Muscle of leg (tissue), 16 donors: ENCODE results near the gene ARHGAP35. TPM values are rescaled to one million over a fixed set of nuclear protein-coding genes. Genes with fewer than 3 reads are reported as not detected.
"Not testable (repeated sequence)": the region's sequence is repeated elsewhere in the genome, so short reads cannot be mapped to it uniquely, and the experiment has no call there.

Experiments
- DNase-seq: peaks from one replicate; pipeline ENCODE4 v3.0.0; 2013
- H3K27ac ChIP-seq: one replicate; pipeline ENCODE4 v1.5.1; 2013; ENCODE audit warnings: mild to moderate bottlenecking, low read length, control low read depth
- H3K27me3 ChIP-seq: one replicate; pipeline ENCODE4 v1.6.1; 2013; ENCODE audit warnings: low read length; ENCODE audit not compliant: control insufficient read depth, insufficient read depth
- H3K36me3 ChIP-seq: one replicate; pipeline ENCODE4 v1.6.1; 2013; ENCODE audit warnings: low read length; ENCODE audit not compliant: control insufficient read depth, insufficient read depth
- H3K4me1 ChIP-seq: one replicate; pipeline ENCODE4 v1.6.1; 2013; ENCODE audit warnings: low read length; ENCODE audit not compliant: control insufficient read depth, insufficient read depth
- H3K4me3 ChIP-seq: one replicate; pipeline ENCODE4 v1.5.1; 2013; ENCODE audit warnings: low read length, control low read depth
- H3K9me3 ChIP-seq: replicated peaks from 2 replicates; pipeline ENCODE4 v1.6.1; 2013; ENCODE audit warnings: low read depth, low read length; ENCODE audit not compliant: control insufficient read depth
- WGBS: methylation state at CpG from one replicate; pipeline ENCODE4 v1.1.5; 2013; ENCODE audit warnings: missing lambda C conversion rate; ENCODE audit not compliant: insufficient coverage; 5-methylcytosine and 5-hydroxymethylcytosine counted together
- long read RNA-seq, 11 donors: transcript quantifications; one replicate each; lab custom pipeline, GENCODE V29; 2026
- polyA plus RNA-seq, 8 donors: library from polyadenylated mRNA; unstranded; fragments of 120-200 nt; gene quantifications; one replicate each; pipeline versions ENCODE4 v1.2.1 to v1.2.3, GENCODE V29; 2013; ENCODE audit warnings: inconsistent platforms in 1 of 8, low replicate concordance in 1 of 8; ENCODE audit not compliant: insufficient read length in 8 of 8, insufficient read depth in 1 of 8
- total RNA-seq: library from RNA; stranded (reverse); fragments of 120-200 nt; gene quantifications from one replicate; pipeline ENCODE4 v1.2.4, GENCODE V29; 2013

The ARHGAP35 gene
- total RNA-seq (23.0 TPM), polyA plus RNA-seq (10 to 100 TPM; 29.9 to 47.0 (median 39.0) TPM)
- long read RNA-seq, donor 1, full-length matches to known transcripts, result 10 of 10 reads
- long read RNA-seq, donor 1, partial matches to known transcripts, result 0 of 10 reads
- long read RNA-seq, donor 1, other reads (novel, unspliced or antisense), result 0 of 10 reads
- long read RNA-seq, donor 2, partial matches to known transcripts, result 5 of 6 reads
- long read RNA-seq, donor 2, other reads (novel, unspliced or antisense), result 0 of 6 reads
- long read RNA-seq, donor 3, full-length matches to known transcripts, result 24 of 24 reads
- long read RNA-seq, donor 3, partial matches to known transcripts, result 0 of 24 reads
- long read RNA-seq, donor 3, other reads (novel, unspliced or antisense), result 0 of 24 reads
- long read RNA-seq, donor 4, full-length matches to known transcripts, result 10 of 10 reads
- long read RNA-seq, donor 4, partial matches to known transcripts, result 0 of 10 reads
- long read RNA-seq, donor 4, other reads (novel, unspliced or antisense), result 0 of 10 reads
- long read RNA-seq, donor 5, full-length matches to known transcripts, result 28 of 119 reads
- long read RNA-seq, donor 5, partial matches to known transcripts, result 91 of 119 reads
- long read RNA-seq, donor 5, other reads (novel, unspliced or antisense), result 0 of 119 reads
- long read RNA-seq, donor 6, full-length matches to known transcripts, result 15 of 15 reads
- long read RNA-seq, donor 6, partial matches to known transcripts, result 0 of 15 reads
- long read RNA-seq, donor 6, other reads (novel, unspliced or antisense), result 0 of 15 reads
- long read RNA-seq, donor 7, full-length matches to known transcripts, result 12 of 25 reads
- long read RNA-seq, donor 7, partial matches to known transcripts, result 13 of 25 reads
- long read RNA-seq, donor 7, other reads (novel, unspliced or antisense), result 0 of 25 reads
- long read RNA-seq, donor 8, full-length matches to known transcripts, result 7 of 17 reads
- long read RNA-seq, donor 8, partial matches to known transcripts, result 10 of 17 reads
- long read RNA-seq, donor 8, other reads (novel, unspliced or antisense), result 0 of 17 reads
- long read RNA-seq, donor 9, full-length matches to known transcripts, result 11 of 11 reads
- long read RNA-seq, donor 9, partial matches to known transcripts, result 0 of 11 reads
- long read RNA-seq, donor 9, other reads (novel, unspliced or antisense), result 0 of 11 reads
- long read RNA-seq, donor 10, full-length matches to known transcripts, result 12 of 64 reads
- long read RNA-seq, donor 10, partial matches to known transcripts, result 52 of 64 reads
- long read RNA-seq, donor 10, other reads (novel, unspliced or antisense), result 0 of 64 reads
- long read RNA-seq, donor 11, full-length matches to known transcripts, result 14 of 27 reads
- long read RNA-seq, donor 11, partial matches to known transcripts, result 13 of 27 reads
- long read RNA-seq, donor 11, other reads (novel, unspliced or antisense), result 0 of 27 reads

- H3K4me1 ChIP-seq, result peaks cover 38% of the 10 kb centered on the region
- peak within 1 kb of the TSS; percentile 75 for H3K4me3 ChIP-seq
- H3K27me3 ChIP-seq, result no peaks in the 10 kb centered on the region
- no peaks in the 10 kb centered on the region for H3K9me3 ChIP-seq
- H3K36me3 ChIP-seq, result peaks cover 3% of the 10 kb centered on the region
- under 1% methylated on average over 57 of the region's 91 CpGs for WGBS
- H3K27ac ChIP-seq, result peak within 1 kb of the TSS; percentile 98
- DNase-seq, result peak; percentile 97
Observed at GRCh38 chr19:46860846-46861690, at the start of gene ARHGAP35. TSS of gene ARHGAP35 (plus strand) at chr19:46860997. CDS start at chr19:46918676, 57,679 bp downstream.

DNA sequence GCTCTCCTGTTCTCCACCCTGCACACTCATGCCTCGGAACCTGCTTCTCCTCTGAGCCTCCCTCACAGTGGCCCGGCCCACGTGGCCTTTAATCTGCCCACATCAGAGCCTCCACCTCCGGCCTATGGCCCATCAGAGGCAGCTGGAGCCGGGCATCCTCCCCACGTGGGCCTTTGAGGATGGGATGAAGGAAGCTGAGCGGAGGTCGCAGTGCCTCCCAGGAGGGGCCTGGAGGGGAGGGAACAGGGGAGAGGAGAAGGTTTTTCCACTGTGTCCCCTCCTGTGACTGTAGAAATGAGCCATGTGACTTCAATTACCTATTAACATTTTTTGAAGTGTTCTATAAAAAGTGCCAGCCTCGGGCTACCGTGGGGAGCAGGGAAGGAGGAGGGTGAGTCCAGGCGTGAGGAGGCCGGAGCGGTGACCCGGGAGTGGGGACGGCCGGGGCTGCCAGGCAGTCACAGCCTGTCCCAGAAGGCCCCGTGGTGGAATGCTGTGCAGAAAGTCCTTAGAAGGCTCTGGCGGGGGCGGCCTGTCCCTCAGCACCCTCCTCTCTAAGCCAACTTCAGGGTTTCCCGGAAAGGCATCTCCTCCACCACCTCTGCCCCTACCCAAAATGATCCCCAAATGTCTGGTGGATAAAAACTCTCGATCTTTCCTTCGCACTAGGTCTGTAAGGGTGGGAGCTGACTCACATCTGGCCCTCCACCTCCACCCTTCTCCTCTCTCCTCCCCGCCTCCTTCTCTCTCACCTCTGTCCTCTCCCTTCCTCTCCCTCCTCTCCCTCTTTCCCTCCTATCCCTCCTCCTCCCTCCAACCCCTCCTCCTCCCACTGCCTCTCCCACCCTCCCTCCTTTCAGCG, 47.6 kb upstream of the ARHGAP35 start:
- WGBS, result 31% methylated on average over 11 of the region's 24 CpGs
- H3K27ac ChIP-seq, result no peak overlapping the region

GRCh38 chr19:46813839-46814358, 46.9 kb upstream of the ARHGAP35 start:
- no peak overlapping the region for H3K27ac ChIP-seq

More for the DNA sequence above, 47.6 kb upstream of the ARHGAP35 start:
- Histone ChIP-seq H3K36me3 (no peaks in the 10 kb centered on the region), H3K4me3 (no peak overlapping the region), H3K27me3 (no peaks in the 10 kb centered on the region), H3K9me3 (no peaks in the 10 kb centered on the region), H3K4me1 (peaks cover 6% of the 10 kb centered on the region)
- no peak for DNase-seq

DNA sequence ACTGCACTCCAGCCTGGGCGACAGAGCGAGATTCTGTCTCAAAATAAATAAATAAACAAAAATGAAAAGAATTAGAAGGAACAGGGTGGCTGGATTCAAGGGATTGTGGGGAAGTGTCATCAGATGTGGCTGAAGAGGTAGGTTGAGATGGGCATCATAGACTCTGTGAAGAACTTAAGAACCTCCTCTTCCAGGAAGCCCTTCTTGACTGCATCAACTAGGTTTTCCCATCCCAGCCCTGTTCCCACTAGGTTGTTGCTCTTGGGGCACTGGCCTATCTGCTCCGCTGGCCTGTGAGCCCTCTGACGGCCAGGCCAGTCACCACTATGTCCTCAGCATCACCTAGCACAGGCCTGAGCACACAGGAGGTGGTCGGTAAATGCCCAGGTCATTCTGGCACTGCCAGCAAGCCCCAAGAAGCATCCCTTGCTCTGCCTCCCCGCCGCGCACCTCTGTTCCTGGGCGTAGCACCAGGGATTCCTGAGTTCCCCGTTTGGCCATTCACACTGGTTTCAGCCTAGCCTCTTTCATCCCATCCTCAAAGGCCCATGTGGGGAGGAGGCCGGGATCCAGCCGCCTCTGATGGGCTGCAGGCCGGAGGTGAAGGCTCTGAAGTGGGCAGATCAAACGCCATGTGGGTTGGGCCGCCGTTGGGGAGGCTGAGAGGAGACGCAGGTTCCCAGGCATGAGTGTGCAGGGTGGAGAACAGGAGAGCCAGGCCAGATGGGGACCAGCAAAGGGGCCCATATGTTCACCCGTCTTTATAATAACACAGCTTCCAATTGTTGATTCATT, 44.8 kb upstream of the ARHGAP35 start:
- Histone ChIP-seq H3K4me3 (no peak overlapping the region), H3K27me3 (no peaks in the 10 kb centered on the region), H3K9me3 (no peaks in the 10 kb centered on the region), H3K27ac (no peak overlapping the region), H3K4me1 (peaks cover 13% of the 10 kb centered on the region), H3K36me3 (no peaks in the 10 kb centered on the region)
- no peak for DNase-seq
- WGBS, result 66% methylated on average over 11 of the region's 18 CpGs

More at GRCh38 chr19:46813839-46814358, 46.9 kb upstream of the ARHGAP35 start:
- Histone ChIP-seq H3K27me3 (no peaks in the 10 kb centered on the region), H3K4me1 (peaks cover 6% of the 10 kb centered on the region), H3K9me3 (no peaks in the 10 kb centered on the region), H3K4me3 (no peak overlapping the region), H3K36me3 (no peaks in the 10 kb centered on the region)
- WGBS, result 67% methylated on average over 2 of the region's 7 CpGs
- DNase-seq, result peak; percentile 58

- Histone ChIP-seq H3K27ac (no peak overlapping the region), H3K27me3 (no peaks in the 10 kb centered on the region), H3K9me3 (no peaks in the 10 kb centered on the region), H3K4me3 (no peak overlapping the region), H3K36me3 (no peaks in the 10 kb centered on the region), H3K4me1 (peaks cover 18% of the 10 kb centered on the region)
- DNase-seq, result no peak
- WGBS, result 94% methylated on average over 2 of the region's 2 CpGs
Observed at GRCh38 chr19:46818812-46819211, 42.0 kb upstream of the ARHGAP35 start.

DNA sequence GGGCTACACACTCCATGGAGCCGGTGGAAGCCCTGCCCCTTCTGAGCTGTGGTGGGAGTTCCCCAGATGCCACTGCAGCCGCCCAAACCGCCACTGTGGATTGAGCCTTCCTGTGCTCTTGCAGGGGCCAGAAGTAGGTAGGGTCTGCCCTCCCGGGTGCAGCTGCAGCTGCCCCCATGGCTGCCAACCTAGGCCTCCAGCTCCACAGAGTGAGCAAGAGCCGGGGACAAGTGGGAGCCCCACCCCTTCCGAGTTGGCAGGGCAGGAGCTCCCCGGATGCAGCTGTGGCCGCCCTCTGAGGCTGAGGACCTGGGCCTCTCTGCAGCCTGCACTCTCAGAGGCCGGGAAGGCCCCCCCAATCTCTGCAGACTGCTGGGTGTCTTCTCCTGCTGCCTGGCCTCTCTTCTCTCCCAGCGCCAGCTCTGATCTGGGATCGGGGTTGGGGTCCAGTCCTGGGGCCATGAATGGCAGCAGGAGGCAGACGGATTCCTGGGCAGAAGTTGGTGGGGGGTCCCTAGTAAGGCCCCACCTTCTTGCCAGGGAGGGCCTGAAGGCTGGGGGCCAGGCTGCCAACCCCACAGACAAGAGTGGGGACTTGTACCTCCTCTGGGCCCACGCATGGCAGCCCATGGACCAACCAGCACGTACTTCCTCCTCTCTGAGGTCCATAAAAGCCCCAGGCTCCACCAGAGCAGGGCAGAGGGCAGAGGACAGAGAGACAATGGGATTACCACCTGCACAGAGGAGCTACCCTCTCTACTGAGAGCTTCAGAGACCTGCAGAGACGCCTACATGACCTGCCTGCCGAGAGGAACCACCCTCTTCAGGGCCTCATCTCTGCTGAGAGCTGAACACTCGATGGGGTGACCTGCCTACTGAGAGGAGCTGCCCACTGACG, 39.0 kb upstream of the ARHGAP35 start:
- 56% methylated on average over 14 of the region's 18 CpGs for WGBS
- Histone ChIP-seq H3K27me3 (no peaks in the 10 kb centered on the region), H3K27ac (peak overlapping the region; percentile 20), H3K4me3 (no peak overlapping the region), H3K9me3 (no peaks in the 10 kb centered on the region), H3K4me1 (peaks cover 20% of the 10 kb centered on the region), H3K36me3 (no peaks in the 10 kb centered on the region)
- DNase-seq, result peak; percentile 55

DNA sequence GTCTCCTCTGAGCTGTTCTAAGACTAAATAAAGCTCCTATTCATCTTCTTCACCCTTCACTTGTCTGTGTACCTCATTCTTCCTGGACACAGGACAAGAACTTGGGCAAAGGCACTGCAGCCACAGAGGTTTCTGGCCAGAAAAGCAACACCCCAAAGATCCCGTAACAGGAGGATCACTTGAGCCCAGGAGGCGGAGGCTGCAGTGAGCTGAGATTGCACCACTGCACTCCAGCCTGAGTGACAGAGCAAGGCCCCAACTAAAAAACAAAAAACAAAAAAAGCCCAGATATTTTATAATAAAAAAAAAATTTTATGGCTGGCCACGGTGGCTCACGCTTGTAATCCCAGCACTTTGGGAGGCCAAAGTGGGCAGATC, 38.4 kb upstream of the ARHGAP35 start:
- peak overlapping the region; percentile 20 for H3K27ac ChIP-seq
- H3K4me1 ChIP-seq, result peaks cover 22% of the 10 kb centered on the region
- H3K27me3 ChIP-seq, DNase-seq, H3K36me3 ChIP-seq, H3K9me3 ChIP-seq, H3K4me3 ChIP-seq: not testable (repeated sequence)
- WGBS, result 60% methylated on average over 1 of the region's 4 CpGs
